GM19351 (cell line): ENCODE data around the gene LHX8.

Source experiments
- ATAC-seq: cut with Tn5 transposase; IDR thresholded peaks from one replicate; pipeline ENCODE4 v1.9.1; 2021; ENCODE audit warnings: mild to moderate bottlenecking, moderate library complexity; ENCODE audit not compliant: unreplicated experiment

LHX8 gene

GRCh38 chr1:75202751-75203150, 68.6 kb downstream of the LHX8 start:
- ATAC-seq: no peak

DNA sequence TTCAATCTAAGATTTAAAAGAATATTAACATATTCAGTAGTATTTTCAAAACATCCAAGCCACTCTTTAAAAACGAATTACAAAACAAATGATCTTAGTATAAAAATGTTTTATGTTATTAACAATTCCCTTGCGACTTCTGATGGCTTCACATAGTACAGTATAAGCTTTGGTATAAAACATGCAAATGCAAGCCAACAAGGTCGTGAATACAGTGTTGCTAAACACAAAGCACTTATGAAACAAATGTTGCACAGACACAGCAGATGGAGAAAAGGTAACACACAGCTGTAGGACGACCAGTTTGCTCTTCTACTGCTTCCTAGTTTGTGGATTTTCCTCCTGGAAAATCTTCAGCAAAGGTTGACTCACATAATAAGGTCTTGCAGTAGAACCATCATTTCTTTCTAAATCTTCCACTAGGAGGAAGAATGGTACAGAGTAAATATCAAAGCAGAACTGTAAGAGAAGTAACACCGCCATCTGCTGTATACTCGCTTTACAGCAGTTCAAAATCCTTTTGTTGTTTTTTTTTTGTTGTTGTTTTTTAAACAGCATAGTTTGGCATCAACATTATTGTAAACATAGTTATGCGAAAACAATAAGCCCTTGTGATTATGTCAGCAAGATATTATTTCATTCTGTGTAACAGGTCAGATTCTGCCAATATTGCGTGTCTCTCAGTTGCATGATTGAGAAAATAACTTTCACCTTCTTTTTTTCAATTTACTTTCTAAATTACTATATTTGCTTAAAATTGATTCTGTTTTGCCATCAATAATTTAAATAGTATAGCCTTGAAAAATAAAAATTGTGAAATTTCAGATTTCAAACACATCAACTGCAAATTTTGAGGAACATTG, 69.5 kb downstream of the LHX8 start:
- peak; percentile 95 for ATAC-seq

DNA sequence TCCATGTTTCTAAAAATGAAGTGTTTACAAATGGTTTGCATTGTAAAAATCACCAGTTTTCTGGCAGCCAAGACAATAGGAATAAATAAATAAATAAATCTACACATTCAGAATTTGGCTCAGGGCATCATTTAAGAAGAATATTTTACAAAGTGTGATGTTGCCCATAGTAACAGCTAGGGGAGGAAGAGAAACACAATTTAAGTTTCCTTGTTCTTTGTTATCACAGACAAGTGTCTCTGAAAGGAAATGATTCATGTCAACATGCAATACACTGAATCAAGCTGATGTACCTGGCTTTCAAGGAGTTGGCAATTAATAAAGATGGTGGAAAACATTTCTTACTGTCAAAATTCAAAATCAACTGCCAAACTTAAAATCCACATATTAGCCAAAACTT, 74.7 kb downstream of the LHX8 start:
- no peak for ATAC-seq
